ENCODE data around the gene ARHGAP40. TPM values are rescaled to one million over a fixed set of nuclear protein-coding genes. Genes with fewer than 3 reads are reported as not detected.

The ARHGAP40 gene
- total and polyA plus RNA-seq, 2 of the 13 experiments (the other 11 are each of a cell fraction or from before 2014, with no cell fraction given): 0.75 to 2.1 TPM

DNA sequence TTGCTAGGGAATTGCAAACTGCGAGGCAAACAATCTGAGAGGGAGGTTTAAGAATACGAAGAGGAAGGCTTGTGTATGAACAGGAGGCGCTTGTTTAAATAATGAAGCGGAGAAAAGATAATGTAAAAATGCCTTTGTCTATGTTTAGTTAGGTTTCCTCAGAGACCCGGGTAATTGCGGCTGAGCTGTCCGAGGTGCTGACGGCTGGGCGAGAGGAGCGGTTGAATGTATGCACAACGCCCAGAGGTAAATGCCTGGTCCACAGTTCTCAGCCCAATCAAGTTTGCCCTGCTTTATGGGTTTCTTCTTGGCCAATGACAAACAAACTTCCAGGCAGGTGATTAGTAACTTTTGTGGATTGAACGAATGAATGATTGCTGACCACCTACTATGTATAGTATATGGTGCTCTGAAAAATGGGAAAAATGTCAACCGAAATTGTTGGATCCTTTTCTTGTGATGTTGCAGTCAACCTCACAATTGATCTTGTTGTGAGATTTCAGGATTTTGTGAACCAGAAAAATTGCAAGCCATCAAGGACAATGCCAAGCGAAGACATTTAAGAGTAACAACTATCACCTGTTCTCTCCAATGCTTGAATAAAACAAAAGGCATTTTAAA, 84.4 kb downstream of the ARHGAP40 start (continued):
- TF ChIP-seq ZNF724P (CRISPR knock-in tag; IDR thresholded peaks at IDR 0.05; ENCODE audit: borderline replicate concordance) (peak; percentile 83; the same call in 1 of the 2 replicates), PTBP1 (IDR thresholded peaks at IDR 0.05; ENCODE audit: low read depth, low read length, poor library complexity, severe bottlenecking) (no peak), TGIF2 (CRISPR knock-in tag; IDR thresholded peaks at IDR 0.05) (peak; percentile 93; the same call in 1 of the 2 replicates), NFE2L1 (CRISPR knock-in tag; IDR thresholded peaks at IDR 0.05; ENCODE audit: borderline replicate concordance) (no peak), RXRA (CRISPR knock-in tag; IDR thresholded peaks at IDR 0.05) (no peak; the same call in 1 of the 2 replicates), ZNF530 (CRISPR knock-in tag; IDR thresholded peaks at IDR 0.05; ENCODE audit: low read depth) (peak; percentile 91; the same call in 1 of the 2 replicates), DR1 (CRISPR knock-in tag; IDR thresholded peaks at IDR 0.05) (no peak), NR2F2 (IDR thresholded peaks at IDR 0.05; ENCODE audit: borderline replicate concordance, low read depth) (no peak), SP2 (CRISPR knock-in tag; IDR thresholded peaks at IDR 0.05) (no peak; the same call in 1 of the 2 replicates), HNRNPH1 (optimal IDR thresholded peaks at IDR 0.05; ENCODE audit: low read depth, low read length) (no peak), THAP11 (CRISPR knock-in tag; IDR thresholded peaks at IDR 0.05) (peak; percentile 80), IRF2 (CRISPR knock-in tag; IDR thresholded peaks at IDR 0.05) (peak; percentile 80), ZSCAN20 (CRISPR knock-in tag; IDR thresholded peaks at IDR 0.05; ENCODE audit: borderline replicate concordance) (peak; percentile 97), MAZ (IDR thresholded peaks at IDR 0.05; ENCODE audit: borderline replicate concordance, low read depth, low read length) (no peak), MAZ (CRISPR knock-in tag; IDR thresholded peaks at IDR 0.05; ENCODE audit: low read depth) (peak; percentile 63; the same call in 1 of the 2 replicates), ZNF7 (CRISPR knock-in tag; IDR thresholded peaks at IDR 0.05) (peak; percentile 66), EP300 (IDR thresholded peaks at IDR 0.05; ENCODE audit: low read depth in 2 of 2, low read length in 2 of 2) (no peak), EP300 (CRISPR knock-in tag; IDR thresholded peaks at IDR 0.05; ENCODE audit: borderline replicate concordance) (peak; percentile 50; the same call in 1 of the 2 replicates), ATAD3A (CRISPR knock-in tag; IDR thresholded peaks at IDR 0.05) (no peak), ZBTB38 (CRISPR knock-in tag; IDR thresholded peaks at IDR 0.05) (no peak)
- TF ChIP-seq, protein P1, sequence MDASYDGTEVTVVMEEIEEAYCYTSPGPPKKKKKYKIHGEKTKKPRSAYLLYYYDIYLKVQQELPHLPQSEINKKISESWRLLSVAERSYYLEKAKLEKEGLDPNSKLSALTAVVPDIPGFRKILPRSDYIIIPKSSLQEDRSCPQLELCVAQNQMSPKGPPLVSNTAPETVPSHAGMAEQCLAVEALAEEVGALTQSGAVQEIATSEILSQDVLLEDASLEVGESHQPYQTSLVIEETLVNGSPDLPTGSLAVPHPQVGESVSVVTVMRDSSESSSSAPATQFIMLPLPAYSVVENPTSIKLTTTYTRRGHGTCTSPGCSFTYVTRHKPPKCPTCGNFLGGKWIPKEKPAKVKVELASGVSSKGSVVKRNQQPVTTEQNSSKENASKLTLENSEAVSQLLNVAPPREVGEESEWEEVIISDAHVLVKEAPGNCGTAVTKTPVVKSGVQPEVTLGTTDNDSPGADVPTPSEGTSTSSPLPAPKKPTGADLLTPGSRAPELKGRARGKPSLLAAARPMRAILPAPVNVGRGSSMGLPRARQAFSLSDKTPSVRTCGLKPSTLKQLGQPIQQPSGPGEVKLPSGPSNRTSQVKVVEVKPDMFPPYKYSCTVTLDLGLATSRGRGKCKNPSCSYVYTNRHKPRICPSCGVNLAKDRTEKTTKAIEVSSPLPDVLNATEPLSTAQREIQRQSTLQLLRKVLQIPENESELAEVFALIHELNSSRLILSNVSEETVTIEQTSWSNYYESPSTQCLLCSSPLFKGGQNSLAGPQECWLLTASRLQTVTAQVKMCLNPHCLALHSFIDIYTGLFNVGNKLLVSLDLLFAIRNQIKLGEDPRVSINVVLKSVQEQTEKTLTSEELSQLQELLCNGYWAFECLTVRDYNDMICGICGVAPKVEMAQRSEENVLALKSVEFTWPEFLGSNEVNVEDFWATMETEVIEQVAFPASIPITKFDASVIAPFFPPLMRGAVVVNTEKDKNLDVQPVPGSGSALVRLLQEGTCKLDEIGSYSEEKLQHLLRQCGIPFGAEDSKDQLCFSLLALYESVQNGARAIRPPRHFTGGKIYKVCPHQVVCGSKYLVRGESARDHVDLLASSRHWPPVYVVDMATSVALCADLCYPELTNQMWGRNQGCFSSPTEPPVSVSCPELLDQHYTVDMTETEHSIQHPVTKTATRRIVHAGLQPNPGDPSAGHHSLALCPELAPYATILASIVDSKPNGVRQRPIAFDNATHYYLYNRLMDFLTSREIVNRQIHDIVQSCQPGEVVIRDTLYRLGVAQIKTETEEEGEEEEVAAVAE (CRISPR knock-in tag; IDR thresholded peaks at IDR 0.05; ENCODE audit: borderline replicate concordance): peak; percentile 97
- TF ChIP-seq, protein P2, sequence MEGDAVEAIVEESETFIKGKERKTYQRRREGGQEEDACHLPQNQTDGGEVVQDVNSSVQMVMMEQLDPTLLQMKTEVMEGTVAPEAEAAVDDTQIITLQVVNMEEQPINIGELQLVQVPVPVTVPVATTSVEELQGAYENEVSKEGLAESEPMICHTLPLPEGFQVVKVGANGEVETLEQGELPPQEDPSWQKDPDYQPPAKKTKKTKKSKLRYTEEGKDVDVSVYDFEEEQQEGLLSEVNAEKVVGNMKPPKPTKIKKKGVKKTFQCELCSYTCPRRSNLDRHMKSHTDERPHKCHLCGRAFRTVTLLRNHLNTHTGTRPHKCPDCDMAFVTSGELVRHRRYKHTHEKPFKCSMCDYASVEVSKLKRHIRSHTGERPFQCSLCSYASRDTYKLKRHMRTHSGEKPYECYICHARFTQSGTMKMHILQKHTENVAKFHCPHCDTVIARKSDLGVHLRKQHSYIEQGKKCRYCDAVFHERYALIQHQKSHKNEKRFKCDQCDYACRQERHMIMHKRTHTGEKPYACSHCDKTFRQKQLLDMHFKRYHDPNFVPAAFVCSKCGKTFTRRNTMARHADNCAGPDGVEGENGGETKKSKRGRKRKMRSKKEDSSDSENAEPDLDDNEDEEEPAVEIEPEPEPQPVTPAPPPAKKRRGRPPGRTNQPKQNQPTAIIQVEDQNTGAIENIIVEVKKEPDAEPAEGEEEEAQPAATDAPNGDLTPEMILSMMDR (CRISPR knock-in tag; IDR thresholded peaks at IDR 0.05): 0 out of 2 replicates have a peak, but pooled peaks have one; percentile 9
- TF ChIP-seq, protein P3, sequence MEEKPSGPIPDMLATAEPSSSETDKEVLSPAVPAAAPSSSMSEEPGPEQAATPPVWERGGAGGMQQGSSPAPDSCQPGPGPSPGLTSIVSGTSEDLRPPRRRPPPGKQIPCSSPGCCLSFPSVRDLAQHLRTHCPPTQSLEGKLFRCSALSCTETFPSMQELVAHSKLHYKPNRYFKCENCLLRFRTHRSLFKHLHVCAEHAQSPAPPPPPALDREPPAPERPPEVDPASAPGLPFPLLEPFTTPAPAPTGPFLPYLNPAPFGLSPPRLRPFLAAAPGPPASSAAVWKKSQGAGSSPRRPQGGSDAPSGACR (CRISPR knock-in tag; IDR thresholded peaks at IDR 0.05): no peak
